GM23248 (cell line): ENCODE results near the gene TJAP1.

Experiments used
- EZH2 ChIP-seq: fragments of 200-600 bp; sonication (generic); IDR thresholded peaks from 2 replicates; pipeline ENCODE4 v1.6.1; 2018; ENCODE audit warnings: antibody characterized with exemption, mild to moderate bottlenecking; ENCODE audit not compliant: insufficient read depth, poor library complexity, severe bottlenecking
- EZH2phosphoT487 ChIP-seq: fragments of 200-600 bp; sonication (generic); IDR thresholded peaks from 2 replicates; pipeline ENCODE4 v1.6.1; 2018; ENCODE audit warnings: antibody characterized with exemption, moderate library complexity, mild to moderate bottlenecking, low read depth; ENCODE audit not compliant: insufficient read depth

- no peak for TF ChIP-seq EZH2
- TF ChIP-seq EZH2phosphoT487: no peak
Observed at GRCh38 chr6:43490523-43490939, 13.2 kb downstream of the TJAP1 start.
